K562 treated with DMSO at 1 percent for 24 hours (cell line): ENCODE data around the gene SNUPN. TPM values are rescaled to one million over a fixed set of nuclear protein-coding genes. Genes with fewer than 3 reads are reported as not detected.

Experiments used
- total RNA-seq: library from RNA; unstranded; fragments of 300-600 nt; gene quantifications from 2 replicates; pipeline ENCODE4 v1.2.3, GENCODE V29; 2022; ENCODE audit warnings: low read depth; ENCODE audit not compliant: insufficient read depth

SNUPN gene
- total RNA-seq = 19.8 and 20.5 TPM in 2 replicates

GRCh38 chr15:75625542-75626347, at the start of gene SNUPN:
Gene SNUPN (minus strand): TSS chr15:75625725. CDS start chr15:75621051, 4,674 bp downstream.

GRCh38 chr15:75647370-75648155, 22.0 kb upstream of the SNUPN start, which contains the start of gene SNX33:
Gene SNX33 (plus strand): TSS chr15:75647912. CDS start chr15:75649103, 1,191 bp downstream.

DNA sequence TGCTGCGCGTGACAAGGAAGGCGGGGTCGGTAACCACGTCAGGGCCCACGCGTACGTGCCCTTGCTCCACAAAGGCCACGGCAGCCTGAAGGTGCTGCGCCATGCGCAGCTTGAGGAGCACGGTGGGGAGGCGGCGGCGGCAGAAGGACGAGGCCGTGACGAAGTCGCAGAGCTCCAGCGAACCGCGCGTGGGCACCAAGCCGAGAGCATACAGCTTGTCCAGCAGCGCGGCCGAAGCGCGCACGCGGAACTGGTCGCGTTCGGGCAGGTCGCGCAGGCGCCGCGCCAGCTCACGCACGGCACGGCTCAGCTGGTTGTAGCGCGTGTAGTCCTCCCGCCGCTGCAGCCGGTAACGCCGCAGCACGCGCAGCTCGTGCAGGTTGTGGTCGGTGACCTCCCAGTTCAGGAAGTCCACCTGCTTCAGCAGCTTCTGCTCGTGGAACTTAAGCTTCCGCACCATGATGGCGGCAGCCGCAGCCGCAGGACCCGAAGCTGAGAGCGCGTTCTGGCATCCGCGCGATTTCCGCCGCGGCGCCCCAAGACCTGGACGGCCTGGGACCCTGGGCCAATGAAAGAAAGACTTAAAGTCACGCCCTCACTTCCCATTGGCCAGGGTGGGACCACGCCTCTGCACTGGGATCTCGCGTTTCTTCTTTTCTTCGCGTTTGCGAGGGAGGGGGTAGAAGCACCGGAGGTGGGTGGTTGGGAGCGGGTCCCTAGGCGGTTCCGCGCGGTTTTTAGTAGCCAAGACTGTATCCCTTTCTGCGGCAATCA, 14.4 kb upstream of the SNUPN start, which contains the start of gene IMP3:
Gene IMP3 (minus strand): TSS at position 516 of the 774 bp plus-strand sequence. CDS start 56 bp downstream, at position 460.

DNA sequence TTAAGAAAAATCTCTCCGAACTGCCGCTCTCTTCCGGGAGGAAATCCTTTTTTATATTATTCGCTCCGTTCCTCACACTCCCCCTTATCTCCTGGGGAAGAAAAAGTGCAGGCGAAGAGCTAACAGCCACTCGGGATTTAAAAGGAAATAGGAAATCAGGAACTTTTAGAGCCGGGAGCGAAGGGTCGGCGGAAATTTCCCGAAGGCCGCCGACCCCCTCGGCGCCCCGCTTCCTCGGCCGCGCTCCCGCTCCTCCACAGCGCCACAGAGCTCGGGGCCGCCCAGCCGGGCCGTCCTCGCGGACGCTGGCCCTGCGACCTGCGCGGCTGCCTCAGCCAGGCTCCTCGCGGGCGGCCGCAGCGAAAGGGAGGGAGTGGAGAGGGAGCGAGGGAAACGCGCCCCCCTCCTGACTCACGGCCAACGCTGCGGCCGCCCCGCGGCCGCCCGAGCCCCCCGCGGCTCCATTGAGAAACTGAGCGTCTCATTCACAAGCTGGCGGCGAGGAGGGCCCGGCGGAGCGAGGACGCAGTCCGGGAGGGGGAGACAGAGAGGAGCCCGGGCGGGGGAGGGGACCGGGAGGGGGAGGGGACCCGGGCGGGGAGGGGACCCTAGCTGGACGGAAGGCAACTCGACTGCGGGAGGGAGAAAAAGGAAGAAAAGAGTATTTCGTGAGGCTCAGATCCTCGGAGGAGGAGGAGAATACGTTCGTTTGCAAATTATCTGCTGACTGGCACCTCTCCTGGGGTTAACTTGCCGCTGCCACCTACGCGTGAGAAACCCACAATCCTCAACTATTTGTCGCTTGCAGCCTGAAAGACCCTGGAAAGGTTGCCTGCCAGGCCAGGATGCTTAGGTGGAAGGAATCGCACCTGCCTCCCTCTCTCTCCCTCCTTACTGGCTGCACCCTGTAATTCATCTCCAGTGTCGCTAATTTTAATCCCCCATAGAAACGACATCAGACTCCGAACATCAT, 46.3 kb downstream of the SNUPN start, which contains the start of gene PTPN9:
Gene PTPN9 (minus strand): TSS at position 368 of the 973 bp plus-strand sequence. CDS start 539 bp downstream, outside the sequence.

Other genes starting within 250 kb of the SNUPN start
- 27.1 and 28.0 TPM in 2 replicates for gene SIN3A, start 174.0 kb downstream of the SNUPN start, total RNA-seq
- 28.8 and 33.8 TPM in 2 replicates for gene PTPN9, start 46.4 kb downstream of the SNUPN start, total RNA-seq
- gene IMP3, start 14.5 kb upstream of the SNUPN start, total RNA-seq = 236 and 245 TPM in 2 replicates
- 18.2 and 18.7 TPM in 2 replicates for gene SNX33, start 22.2 kb upstream of the SNUPN start, total RNA-seq
- 0.27 and 0.37 TPM in 2 replicates for gene CSPG4, start 87.1 kb upstream of the SNUPN start, total RNA-seq
- gene UBE2Q2, start 217.7 kb upstream of the SNUPN start, total RNA-seq = 8.2 and 8.7 TPM in 2 replicates